ENCODE measurements around the gene NR6A1.

The NR6A1 gene

DNA sequence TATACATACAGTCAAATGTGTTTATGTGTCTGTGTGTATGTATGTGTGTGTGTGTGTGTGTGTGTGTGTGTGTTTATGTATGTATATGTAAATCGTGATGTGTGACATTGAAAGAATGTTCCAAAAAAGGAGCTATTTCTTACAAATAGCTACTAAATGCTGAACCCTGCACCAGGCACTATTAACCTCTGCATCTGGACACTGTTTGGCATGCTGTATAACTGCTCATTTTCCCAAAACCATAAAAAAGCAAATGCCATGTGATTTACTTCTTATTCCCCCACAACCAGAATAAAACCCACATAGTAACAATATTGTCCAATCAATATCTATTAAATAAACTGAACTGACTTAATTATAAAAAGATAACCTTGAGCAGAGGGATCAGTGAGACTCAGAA, 91.1 kb downstream of the NR6A1 start:
- no peak overlapping the region for H3K9ac ChIP-seq (ENCODE audit: low read length)
- H3K4me3 ChIP-seq (ENCODE audit: low read length): no peak overlapping the region
- H3K36me3 ChIP-seq (ENCODE audit: control insufficient read depth, insufficient read depth, low read length): no peaks in the 10 kb centered on the region
- H3K27me3 ChIP-seq (ENCODE audit: control insufficient read depth, insufficient read depth, low read length): no peaks in the 10 kb centered on the region
- H3K4me1 ChIP-seq (ENCODE audit: control insufficient read depth, insufficient read depth, low read length): no peaks in the 10 kb centered on the region
- H3K9me3 ChIP-seq (ENCODE audit: control insufficient read depth, low read length): no peaks in the 10 kb centered on the region

GRCh38 chr9:124676159-124676551, 95.0 kb downstream of the NR6A1 start:
- Histone ChIP-seq H3K9me3 (ENCODE audit: control insufficient read depth, low read length) (no peaks in the 10 kb centered on the region), H3K36me3 (ENCODE audit: control insufficient read depth, insufficient read depth, low read length) (no peaks in the 10 kb centered on the region), H3K4me3 (ENCODE audit: low read length) (no peak overlapping the region), H3K9ac (ENCODE audit: low read length) (no peak overlapping the region), H3K4me1 (ENCODE audit: control insufficient read depth, insufficient read depth, low read length) (no peaks in the 10 kb centered on the region), H3K27me3 (ENCODE audit: control insufficient read depth, insufficient read depth, low read length) (no peaks in the 10 kb centered on the region)

DNA sequence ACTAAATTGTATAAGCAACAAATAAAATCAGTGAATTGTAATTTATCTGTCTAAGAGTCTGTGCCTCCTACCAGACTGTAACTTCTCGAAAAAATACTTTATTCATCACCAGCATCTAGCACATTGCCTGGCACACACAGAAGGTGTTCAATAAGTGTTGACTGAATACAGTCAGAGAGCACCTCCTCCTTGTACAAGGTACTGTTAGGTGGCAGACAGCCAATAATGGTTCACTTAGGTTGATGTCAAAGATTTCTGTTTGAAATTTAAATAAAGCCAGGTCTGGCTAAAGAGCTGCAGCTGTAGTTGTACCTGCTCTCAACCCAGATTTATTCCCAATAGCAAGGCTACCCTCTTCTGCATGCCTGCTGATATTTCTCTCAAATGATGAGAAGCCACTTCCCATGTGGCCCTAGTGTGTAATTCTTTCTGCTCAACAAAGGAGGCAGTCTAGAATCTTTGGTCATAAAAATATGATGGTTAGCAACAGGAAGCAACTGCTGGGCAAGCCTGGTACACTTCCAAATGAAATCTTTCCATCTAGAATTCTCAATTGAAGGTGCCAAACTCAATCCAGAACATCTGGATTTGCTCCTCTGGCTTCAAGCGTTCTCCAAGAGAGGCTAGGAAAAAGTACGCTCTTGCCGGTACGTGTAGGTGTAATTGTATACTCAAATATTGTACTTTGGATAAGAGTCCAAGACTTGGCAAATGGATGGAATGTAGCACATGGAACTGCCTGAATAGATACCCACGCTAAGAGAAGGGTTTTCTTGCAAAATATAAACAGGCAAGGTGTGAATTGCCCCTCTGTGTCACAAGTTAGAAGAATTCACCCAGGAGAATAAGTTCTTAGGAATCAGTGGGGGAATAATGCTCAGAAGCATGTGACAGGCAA, 95.6 kb downstream of the NR6A1 start:
- H3K4me1 ChIP-seq (ENCODE audit: control insufficient read depth, insufficient read depth, low read length): no peaks in the 10 kb centered on the region
- no peak overlapping the region for H3K4me3 ChIP-seq (ENCODE audit: low read length)
- H3K9me3 ChIP-seq (ENCODE audit: control insufficient read depth, low read length): no peaks in the 10 kb centered on the region
- H3K27me3 ChIP-seq (ENCODE audit: control insufficient read depth, insufficient read depth, low read length): no peaks in the 10 kb centered on the region
- H3K9ac ChIP-seq (ENCODE audit: low read length): no peak overlapping the region
- no peaks in the 10 kb centered on the region for H3K36me3 ChIP-seq (ENCODE audit: control insufficient read depth, insufficient read depth, low read length)

DNA sequence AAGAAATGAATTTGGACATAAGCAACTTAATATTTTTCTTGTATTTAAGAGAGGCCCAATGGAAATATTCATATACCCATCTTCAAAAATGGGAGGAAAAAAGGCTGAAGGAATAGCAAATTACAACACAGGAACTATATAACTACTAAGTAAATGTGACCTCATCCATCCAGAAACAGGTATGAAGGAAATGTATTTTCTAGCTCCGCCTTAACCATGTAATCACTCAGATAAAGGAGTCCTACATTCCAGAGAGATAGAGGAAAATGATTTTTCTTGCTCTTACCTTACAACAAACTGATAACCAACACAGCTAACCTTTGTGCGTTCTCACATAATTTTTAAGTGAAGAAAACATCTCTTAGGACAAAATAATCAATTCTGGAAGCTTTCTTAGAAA, 96.5 kb downstream of the NR6A1 start:
- Histone ChIP-seq H3K9ac (ENCODE audit: low read length) (no peak overlapping the region), H3K27me3 (ENCODE audit: control insufficient read depth, insufficient read depth, low read length) (no peaks in the 10 kb centered on the region), H3K4me3 (ENCODE audit: low read length) (no peak overlapping the region), H3K9me3 (ENCODE audit: control insufficient read depth, low read length) (no peaks in the 10 kb centered on the region), H3K4me1 (ENCODE audit: control insufficient read depth, insufficient read depth, low read length) (no peaks in the 10 kb centered on the region), H3K36me3 (ENCODE audit: control insufficient read depth, insufficient read depth, low read length) (no peaks in the 10 kb centered on the region)

DNA sequence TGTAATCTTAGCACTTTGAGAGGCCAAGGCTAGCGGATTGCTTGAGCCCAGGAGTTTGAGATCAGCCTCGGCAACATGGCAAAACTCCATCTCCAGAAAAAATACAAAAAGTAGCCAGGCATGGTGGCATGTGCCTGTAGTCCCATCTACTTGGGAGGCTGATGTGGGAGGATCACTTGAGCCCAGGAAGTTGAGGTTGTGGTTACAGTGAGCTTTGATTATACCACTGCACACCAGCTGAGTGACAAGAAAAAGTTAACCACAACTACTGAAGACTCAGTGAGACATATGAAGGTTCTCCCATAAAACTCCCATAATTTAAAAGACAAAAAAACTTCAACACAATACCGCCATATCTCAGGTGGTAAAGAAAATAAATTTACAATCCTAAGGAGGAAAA, 98.0 kb downstream of the NR6A1 start:
- Histone ChIP-seq H3K4me1 (ENCODE audit: control insufficient read depth, insufficient read depth, low read length) (no peaks in the 10 kb centered on the region), H3K36me3 (ENCODE audit: control insufficient read depth, insufficient read depth, low read length) (no peaks in the 10 kb centered on the region), H3K9me3 (ENCODE audit: control insufficient read depth, low read length) (no peaks in the 10 kb centered on the region), H3K4me3 (ENCODE audit: low read length) (no peak overlapping the region), H3K9ac (ENCODE audit: low read length) (no peak overlapping the region), H3K27me3 (ENCODE audit: control insufficient read depth, insufficient read depth, low read length) (no peaks in the 10 kb centered on the region)

- Histone ChIP-seq H3K27me3 (ENCODE audit: control insufficient read depth, insufficient read depth, low read length) (no peaks in the 10 kb centered on the region), H3K9ac (ENCODE audit: low read length) (no peak overlapping the region), H3K9me3 (ENCODE audit: control insufficient read depth, low read length) (no peaks in the 10 kb centered on the region), H3K4me1 (ENCODE audit: control insufficient read depth, insufficient read depth, low read length) (no peaks in the 10 kb centered on the region), H3K4me3 (ENCODE audit: low read length) (no peak overlapping the region), H3K36me3 (ENCODE audit: control insufficient read depth, insufficient read depth, low read length) (no peaks in the 10 kb centered on the region)
Measured at GRCh38 chr9:124671861-124672260, 99.2 kb downstream of the NR6A1 start.

- Histone ChIP-seq H3K9ac (ENCODE audit: low read length) (no peak overlapping the region), H3K4me1 (ENCODE audit: control insufficient read depth, insufficient read depth, low read length) (peaks cover 7% of the 10 kb centered on the region), H3K36me3 (ENCODE audit: control insufficient read depth, insufficient read depth, low read length) (no peaks in the 10 kb centered on the region), H3K4me3 (ENCODE audit: low read length) (no peak overlapping the region), H3K27me3 (ENCODE audit: control insufficient read depth, insufficient read depth, low read length) (no peaks in the 10 kb centered on the region), H3K9me3 (ENCODE audit: control insufficient read depth, low read length) (no peaks in the 10 kb centered on the region)
Measured at GRCh38 chr9:124666642-124667041, 104.5 kb downstream of the NR6A1 start.

DNA sequence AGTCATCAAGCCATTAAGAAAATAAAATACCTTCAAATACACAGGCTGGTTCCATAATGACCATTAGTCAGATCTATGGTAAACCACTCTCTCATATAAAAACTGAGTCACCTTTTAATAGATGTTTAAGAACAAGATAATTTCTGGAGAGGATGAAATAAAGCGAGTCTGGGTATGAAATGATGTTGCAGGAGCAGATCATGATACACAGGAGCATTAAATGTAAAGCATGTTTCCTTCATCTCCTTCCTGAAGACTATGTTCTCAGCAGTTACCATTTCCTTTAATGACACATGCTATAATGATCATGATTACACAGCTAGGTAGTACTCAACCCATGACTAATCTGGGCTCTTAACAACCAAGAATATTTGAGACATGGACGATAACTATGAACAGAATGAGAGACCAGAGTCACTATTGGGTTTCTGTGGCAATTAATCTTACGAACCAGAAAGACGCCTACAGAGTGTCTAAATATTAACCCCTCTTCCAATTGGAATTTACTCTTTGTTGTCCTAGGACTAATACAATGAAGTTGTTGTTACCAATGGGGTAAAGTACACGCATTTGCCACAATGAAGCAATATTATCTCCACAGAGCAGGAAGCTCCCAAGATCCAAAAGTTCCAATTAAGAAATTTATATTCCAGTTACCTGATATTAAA, 105.6 kb downstream of the NR6A1 start:
- Histone ChIP-seq H3K9me3 (ENCODE audit: control insufficient read depth, low read length) (no peaks in the 10 kb centered on the region), H3K36me3 (ENCODE audit: control insufficient read depth, insufficient read depth, low read length) (no peaks in the 10 kb centered on the region), H3K4me1 (ENCODE audit: control insufficient read depth, insufficient read depth, low read length) (peaks cover 7% of the 10 kb centered on the region), H3K4me3 (ENCODE audit: low read length) (no peak overlapping the region), H3K9ac (ENCODE audit: low read length) (no peak overlapping the region), H3K27me3 (ENCODE audit: control insufficient read depth, insufficient read depth, low read length) (no peaks in the 10 kb centered on the region)

- Histone ChIP-seq H3K4me3 (ENCODE audit: low read length) (no peak overlapping the region), H3K4me1 (ENCODE audit: control insufficient read depth, insufficient read depth, low read length) (peaks cover 13% of the 10 kb centered on the region), H3K36me3 (ENCODE audit: control insufficient read depth, insufficient read depth, low read length) (no peaks in the 10 kb centered on the region), H3K9ac (ENCODE audit: low read length) (no peak overlapping the region), H3K27me3 (ENCODE audit: control insufficient read depth, insufficient read depth, low read length) (no peaks in the 10 kb centered on the region), H3K9me3 (ENCODE audit: control insufficient read depth, low read length) (no peaks in the 10 kb centered on the region)
Measured at GRCh38 chr9:124664143-124664542, 107.0 kb downstream of the NR6A1 start.

- Histone ChIP-seq H3K9me3 (ENCODE audit: control insufficient read depth, low read length) (no peaks in the 10 kb centered on the region), H3K4me3 (ENCODE audit: low read length) (no peak overlapping the region), H3K9ac (ENCODE audit: low read length) (no peak overlapping the region), H3K27me3 (ENCODE audit: control insufficient read depth, insufficient read depth, low read length) (no peaks in the 10 kb centered on the region), H3K4me1 (ENCODE audit: control insufficient read depth, insufficient read depth, low read length) (peaks cover 13% of the 10 kb centered on the region), H3K36me3 (ENCODE audit: control insufficient read depth, insufficient read depth, low read length) (no peaks in the 10 kb centered on the region)
Measured at GRCh38 chr9:124663046-124663961, 107.8 kb downstream of the NR6A1 start.

DNA sequence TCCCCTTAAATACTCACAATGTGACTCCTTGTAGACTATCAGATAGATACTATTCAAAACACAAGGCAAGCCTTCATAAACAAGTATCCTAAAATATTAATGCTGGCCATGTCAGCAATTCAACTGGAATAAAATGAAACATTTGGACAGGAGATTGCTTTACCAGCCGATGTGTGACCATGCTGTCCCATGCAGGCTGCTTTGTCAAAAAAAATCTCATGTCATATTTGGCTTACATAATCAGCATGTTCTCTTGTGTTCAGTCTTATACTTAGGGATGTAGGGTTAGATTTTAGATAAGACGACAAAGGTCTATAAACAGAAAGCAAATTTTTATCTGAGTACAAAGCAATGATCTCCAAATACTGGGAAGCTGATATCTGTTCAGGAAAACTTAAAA, 108.5 kb downstream of the NR6A1 start:
- no peaks in the 10 kb centered on the region for H3K36me3 ChIP-seq (ENCODE audit: control insufficient read depth, insufficient read depth, low read length)
- no peaks in the 10 kb centered on the region for H3K9me3 ChIP-seq (ENCODE audit: control insufficient read depth, low read length)
- peaks cover 13% of the 10 kb centered on the region for H3K4me1 ChIP-seq (ENCODE audit: control insufficient read depth, insufficient read depth, low read length)
- H3K9ac ChIP-seq (ENCODE audit: low read length): no peak overlapping the region
- H3K27me3 ChIP-seq (ENCODE audit: control insufficient read depth, insufficient read depth, low read length): no peaks in the 10 kb centered on the region
- H3K4me3 ChIP-seq (ENCODE audit: low read length): no peak overlapping the region

GRCh38 chr9:124661271-124661670, 109.8 kb downstream of the NR6A1 start:
- Histone ChIP-seq H3K4me3 (ENCODE audit: low read length) (no peak overlapping the region), H3K9ac (ENCODE audit: low read length) (no peak overlapping the region), H3K9me3 (ENCODE audit: control insufficient read depth, low read length) (no peaks in the 10 kb centered on the region), H3K36me3 (ENCODE audit: control insufficient read depth, insufficient read depth, low read length) (no peaks in the 10 kb centered on the region), H3K4me1 (ENCODE audit: control insufficient read depth, insufficient read depth, low read length) (peaks cover 13% of the 10 kb centered on the region), H3K27me3 (ENCODE audit: control insufficient read depth, insufficient read depth, low read length) (no peaks in the 10 kb centered on the region)

Measured in mucosa of stomach (tissue), 1 donor.